ENCODE data around the gene STK32A.

STK32A gene

GRCh38 chr5:147390654-147391225, 155.9 kb downstream of the STK32A start:
- no peak for DNase-seq
- Histone ChIP-seq H3K27ac (no peak overlapping the region), H3K27me3 (replicated peaks) (no peaks in the 10 kb centered on the region), H3K4me3 (ENCODE audit: low read depth, low read length) (no peak overlapping the region), H3K36me3 (replicated peaks) (no peaks in the 10 kb centered on the region)
- no peak for TF ChIP-seq CTCF (IDR thresholded peaks at IDR 0.05; ENCODE audit: low read depth, low read length, missing control alignments)
- in situ Hi-C loops (cut with HindIII; ENCODE audit: low pct_ligation_motif_present, low sequenced_read_pairs) = no loop called here

- in situ Hi-C loops (cut with HindIII; ENCODE audit: low pct_ligation_motif_present, low sequenced_read_pairs) = no loop called here
- DNase-seq = peak; percentile 88
- TF ChIP-seq CTCF (IDR thresholded peaks at IDR 0.05; ENCODE audit: low read depth, low read length, missing control alignments) = peak; percentile 83
These were observed 157.0 kb downstream of the STK32A start for GRCh38 chr5:147391781-147392180.

GRCh38 chr5:147393874-147394672, 159.2 kb downstream of the STK32A start:
- TF ChIP-seq CTCF (IDR thresholded peaks at IDR 0.05; ENCODE audit: low read depth, low read length, missing control alignments) = peak; percentile 53
- Histone ChIP-seq H3K27me3 (replicated peaks) (no peaks in the 10 kb centered on the region), H3K36me3 (replicated peaks) (no peaks in the 10 kb centered on the region), H3K27ac (no peak overlapping the region), H3K4me3 (ENCODE audit: low read depth, low read length) (no peak overlapping the region)
- no peak for DNase-seq
- in situ Hi-C loops (cut with HindIII; ENCODE audit: low pct_ligation_motif_present, low sequenced_read_pairs) = no loop called here

More at GRCh38 chr5:147391781-147392180, 157.0 kb downstream of the STK32A start:
- no peaks in the 10 kb centered on the region for H3K36me3 ChIP-seq (replicated peaks)
- no peak overlapping the region for H3K4me3 ChIP-seq (ENCODE audit: low read depth, low read length)
- no peaks in the 10 kb centered on the region for H3K27me3 ChIP-seq (replicated peaks)
- H3K27ac ChIP-seq = no peak overlapping the region

- no peak for TF ChIP-seq CTCF (IDR thresholded peaks at IDR 0.05; ENCODE audit: low read depth, low read length, missing control alignments)
- no peak for DNase-seq
- in situ Hi-C loops (cut with HindIII; ENCODE audit: low pct_ligation_motif_present, low sequenced_read_pairs) = no loop called here
- Histone ChIP-seq H3K27ac (no peak overlapping the region), H3K36me3 (replicated peaks) (no peaks in the 10 kb centered on the region), H3K27me3 (replicated peaks) (no peaks in the 10 kb centered on the region), H3K4me3 (ENCODE audit: low read depth, low read length) (no peak overlapping the region)
These were observed 161.4 kb downstream of the STK32A start for GRCh38 chr5:147396070-147396823.

- TF ChIP-seq CTCF (IDR thresholded peaks at IDR 0.05; ENCODE audit: low read depth, low read length, missing control alignments) = peak; percentile 26
- in situ Hi-C loops (cut with HindIII; ENCODE audit: low pct_ligation_motif_present, low sequenced_read_pairs) = no loop called here
- Histone ChIP-seq H3K4me3 (ENCODE audit: low read depth, low read length) (no peak overlapping the region), H3K27me3 (replicated peaks) (no peaks in the 10 kb centered on the region), H3K27ac (no peak overlapping the region), H3K36me3 (replicated peaks) (no peaks in the 10 kb centered on the region)
- DNase-seq = no peak
These were observed 162.8 kb downstream of the STK32A start for GRCh38 chr5:147397616-147398015.

All from brain microvascular endothelial cell (primary cell).